Ishikawa (cell line): ENCODE measurements around the gene SRSF2.

Experiments used
- CEBPB ChIP-seq: IDR thresholded peaks from 2 replicates; pipeline ENCODE4 v1.6.1; 2012
- CREB1 ChIP-seq: IDR thresholded peaks from 2 replicates; pipeline ENCODE4 v1.6.1; 2012; ENCODE audit warnings: low read depth
- EGR1 ChIP-seq: IDR thresholded peaks from 2 replicates; pipeline ENCODE4 v1.6.1; 2012
- EP300 ChIP-seq: IDR thresholded peaks from 2 replicates; pipeline ENCODE4 v1.6.1; 2012; ENCODE audit warnings: borderline replicate concordance
- FOXM1 ChIP-seq: IDR thresholded peaks from 2 replicates; pipeline ENCODE4 v1.6.1; 2012; ENCODE audit warnings: low read depth, borderline replicate concordance
- NFIC ChIP-seq: IDR thresholded peaks from 2 replicates; pipeline ENCODE4 v1.6.1; 2012
- RAD21 ChIP-seq: IDR thresholded peaks from 2 replicates; pipeline ENCODE4 v1.6.1; 2012; ENCODE audit warnings: low read depth
- TAF1 ChIP-seq: IDR thresholded peaks from 2 replicates; pipeline ENCODE4 v1.6.1; 2012; ENCODE audit warnings: low read depth, mild to moderate bottlenecking
- TCF12 ChIP-seq: IDR thresholded peaks from 2 replicates; pipeline ENCODE4 v1.6.1; 2012; ENCODE audit warnings: low read depth
- TEAD4 ChIP-seq: IDR thresholded peaks from 2 replicates; pipeline ENCODE4 v1.6.1; 2012
- YY1 ChIP-seq: IDR thresholded peaks from 2 replicates; pipeline ENCODE4 v1.6.1; 2012; ENCODE audit warnings: low read depth
- ZBTB7A ChIP-seq: IDR thresholded peaks from 2 replicates; pipeline ENCODE4 v1.6.1; 2012; ENCODE audit warnings: low read depth
- TF ChIP-seq, protein P1 (sequence below): IDR thresholded peaks from 2 replicates; pipeline ENCODE4 v1.6.1; 2012
- TF ChIP-seq, protein P2 (sequence below): IDR thresholded peaks from 2 replicates; pipeline ENCODE4 v1.6.1; 2012; ENCODE audit warnings: low read depth, mild to moderate bottlenecking
- TF ChIP-seq, protein P3 (sequence below): IDR thresholded peaks from 2 replicates; pipeline ENCODE4 v1.6.1; 2012

SRSF2 gene

DNA sequence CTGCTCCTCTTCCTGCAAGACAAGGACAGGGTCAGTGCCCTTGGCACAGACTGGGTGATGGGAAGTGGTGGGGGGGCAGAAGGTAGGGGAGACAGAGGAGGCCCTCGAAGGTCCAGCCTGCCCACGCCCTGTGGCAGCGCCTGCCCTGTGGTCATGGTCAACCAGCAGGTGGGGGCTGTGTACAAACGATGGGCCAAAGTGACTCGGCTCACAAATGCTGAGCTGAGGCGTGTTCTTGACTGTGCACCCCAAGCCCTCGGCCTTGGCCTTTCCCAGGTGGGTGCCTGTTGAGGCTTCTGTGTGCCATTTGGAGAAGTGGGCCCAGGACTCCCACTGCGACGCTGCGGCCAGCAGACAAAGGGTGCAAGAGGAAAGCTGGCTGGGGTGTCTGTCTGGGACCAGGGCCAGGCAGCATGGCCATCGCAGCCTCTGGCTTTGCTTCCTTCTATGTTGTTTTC is 48.9 kb downstream of the SRSF2 start:
- TF ChIP-seq TAF1 (no peak), CEBPB (no peak), FOXM1 (no peak), ZBTB7A (no peak), RAD21 (no peak), YY1 (no peak), EP300 (no peak), CREB1 (no peak), TEAD4 (no peak)
- TF ChIP-seq, protein P1, sequence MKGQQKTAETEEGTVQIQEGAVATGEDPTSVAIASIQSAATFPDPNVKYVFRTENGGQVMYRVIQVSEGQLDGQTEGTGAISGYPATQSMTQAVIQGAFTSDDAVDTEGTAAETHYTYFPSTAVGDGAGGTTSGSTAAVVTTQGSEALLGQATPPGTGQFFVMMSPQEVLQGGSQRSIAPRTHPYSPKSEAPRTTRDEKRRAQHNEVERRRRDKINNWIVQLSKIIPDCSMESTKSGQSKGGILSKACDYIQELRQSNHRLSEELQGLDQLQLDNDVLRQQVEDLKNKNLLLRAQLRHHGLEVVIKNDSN: no peak
- TF ChIP-seq, protein P2, sequence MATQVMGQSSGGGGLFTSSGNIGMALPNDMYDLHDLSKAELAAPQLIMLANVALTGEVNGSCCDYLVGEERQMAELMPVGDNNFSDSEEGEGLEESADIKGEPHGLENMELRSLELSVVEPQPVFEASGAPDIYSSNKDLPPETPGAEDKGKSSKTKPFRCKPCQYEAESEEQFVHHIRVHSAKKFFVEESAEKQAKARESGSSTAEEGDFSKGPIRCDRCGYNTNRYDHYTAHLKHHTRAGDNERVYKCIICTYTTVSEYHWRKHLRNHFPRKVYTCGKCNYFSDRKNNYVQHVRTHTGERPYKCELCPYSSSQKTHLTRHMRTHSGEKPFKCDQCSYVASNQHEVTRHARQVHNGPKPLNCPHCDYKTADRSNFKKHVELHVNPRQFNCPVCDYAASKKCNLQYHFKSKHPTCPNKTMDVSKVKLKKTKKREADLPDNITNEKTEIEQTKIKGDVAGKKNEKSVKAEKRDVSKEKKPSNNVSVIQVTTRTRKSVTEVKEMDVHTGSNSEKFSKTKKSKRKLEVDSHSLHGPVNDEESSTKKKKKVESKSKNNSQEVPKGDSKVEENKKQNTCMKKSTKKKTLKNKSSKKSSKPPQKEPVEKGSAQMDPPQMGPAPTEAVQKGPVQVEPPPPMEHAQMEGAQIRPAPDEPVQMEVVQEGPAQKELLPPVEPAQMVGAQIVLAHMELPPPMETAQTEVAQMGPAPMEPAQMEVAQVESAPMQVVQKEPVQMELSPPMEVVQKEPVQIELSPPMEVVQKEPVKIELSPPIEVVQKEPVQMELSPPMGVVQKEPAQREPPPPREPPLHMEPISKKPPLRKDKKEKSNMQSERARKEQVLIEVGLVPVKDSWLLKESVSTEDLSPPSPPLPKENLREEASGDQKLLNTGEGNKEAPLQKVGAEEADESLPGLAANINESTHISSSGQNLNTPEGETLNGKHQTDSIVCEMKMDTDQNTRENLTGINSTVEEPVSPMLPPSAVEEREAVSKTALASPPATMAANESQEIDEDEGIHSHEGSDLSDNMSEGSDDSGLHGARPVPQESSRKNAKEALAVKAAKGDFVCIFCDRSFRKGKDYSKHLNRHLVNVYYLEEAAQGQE: no peak
- TF ChIP-seq, protein P3, sequence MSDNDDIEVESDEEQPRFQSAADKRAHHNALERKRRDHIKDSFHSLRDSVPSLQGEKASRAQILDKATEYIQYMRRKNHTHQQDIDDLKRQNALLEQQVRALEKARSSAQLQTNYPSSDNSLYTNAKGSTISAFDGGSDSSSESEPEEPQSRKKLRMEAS: no peak

DNA sequence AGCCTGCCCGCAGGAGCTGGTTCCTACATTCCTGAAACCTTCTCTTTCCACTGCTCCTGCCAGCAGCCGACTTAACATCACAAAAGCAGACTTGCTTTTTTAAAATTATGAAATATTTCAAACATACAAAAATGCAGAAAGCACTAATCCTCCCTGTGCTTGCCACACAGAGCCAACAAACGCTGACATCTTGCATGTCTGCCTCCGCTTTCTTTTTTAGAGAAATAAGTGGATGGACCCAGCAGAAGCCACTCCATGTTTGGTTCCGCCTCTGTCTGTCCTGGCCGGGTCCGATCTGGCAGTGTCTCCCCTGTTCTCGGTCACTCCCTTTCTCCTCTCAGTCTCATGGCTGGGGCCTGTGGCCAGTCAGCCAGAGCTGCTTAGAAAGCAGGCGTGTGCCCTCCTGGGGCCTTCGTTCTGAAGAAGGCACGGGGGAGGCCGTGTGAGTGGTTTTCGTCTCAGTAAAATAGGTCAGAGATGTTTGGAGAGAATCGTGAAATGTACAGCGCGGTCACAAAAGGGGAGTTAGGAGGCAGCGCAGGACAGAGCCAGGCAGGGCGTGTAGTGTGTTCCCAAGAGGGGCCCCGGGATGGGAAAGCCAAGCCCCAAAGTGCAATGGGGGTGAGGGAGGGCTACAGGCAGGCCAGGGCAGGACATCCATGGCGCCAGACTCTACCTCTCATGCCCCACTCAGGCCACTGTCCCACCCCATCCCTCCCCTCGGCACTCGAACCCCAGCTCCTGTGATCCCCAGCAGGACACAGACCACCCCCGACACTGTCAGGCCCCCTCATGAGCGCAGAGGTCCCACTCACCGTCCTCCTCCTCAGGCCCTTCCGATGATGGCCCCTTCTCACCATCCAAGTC is 49.6 kb downstream of the SRSF2 start:
- TF ChIP-seq TEAD4 (no peak), CREB1 (no peak), ZBTB7A (no peak), CEBPB (no peak), RAD21 (no peak), NFIC (no peak), EP300 (no peak), EGR1 (no peak), YY1 (no peak)
- TF ChIP-seq, protein P1: no peak
- TF ChIP-seq, protein P2: no peak
- TF ChIP-seq, protein P3: no peak

DNA sequence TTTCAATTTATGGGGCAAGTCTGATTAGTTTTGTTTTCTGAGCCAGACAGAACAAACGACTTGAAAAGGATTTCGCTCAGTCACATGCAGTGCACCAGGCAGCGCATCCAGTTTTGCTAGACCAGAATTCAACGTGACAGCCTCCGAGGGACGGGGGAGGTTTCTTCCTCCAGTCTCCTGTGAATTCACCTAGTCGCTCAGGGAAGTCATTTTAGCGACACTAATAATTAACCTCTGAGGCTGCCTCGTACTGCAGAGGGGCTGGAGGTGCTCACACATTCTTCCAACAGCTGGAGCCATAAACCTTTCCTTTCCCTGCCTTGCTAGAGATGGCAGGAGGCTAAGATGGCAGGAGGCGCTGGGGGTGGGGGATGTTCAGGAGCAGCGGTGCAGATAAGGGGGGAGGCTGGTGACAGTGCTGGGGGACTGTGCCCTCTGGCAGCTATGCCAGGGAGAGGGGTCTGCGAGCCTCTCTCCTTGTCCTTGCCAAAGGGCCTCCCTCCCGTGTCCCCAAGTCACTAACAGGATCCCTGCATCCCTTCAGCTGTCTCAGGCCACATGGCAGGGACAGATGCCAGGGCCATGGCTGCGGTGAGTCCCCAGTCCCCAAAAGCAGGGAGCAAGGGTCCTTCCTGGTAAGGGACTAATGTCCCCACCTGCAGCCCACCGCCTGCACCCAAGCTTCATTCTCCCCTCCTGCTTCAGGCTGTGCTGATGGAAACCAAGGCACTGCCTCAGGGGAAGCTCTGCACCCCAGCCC is 50.4 kb downstream of the SRSF2 start:
- TF ChIP-seq TCF12 (no peak), ZBTB7A (no peak), NFIC (no peak), TAF1 (no peak), YY1 (no peak), CEBPB (no peak), FOXM1 (no peak), TEAD4 (no peak)
- TF ChIP-seq, protein P3: no peak
- TF ChIP-seq, protein P2: no peak
- TF ChIP-seq, protein P1: no peak
